DOHH2 (cell line): Measurements from ENCODE around the gene SCNN1A.

Experiments
- H3F3A ChIP-seq: fragments of 200-600 bp; sonication (generic), shearing (Covaris generic); 2 replicates; pipeline ENCODE4 v1.6.0; 2016; ENCODE audit warnings: antibody characterized with exemption, mild to moderate bottlenecking; ENCODE audit not compliant: control insufficient read depth, insufficient read depth
- H3K27ac ChIP-seq: fragments of 200-600 bp; sonication (generic); 2 replicates; pipeline ENCODE4 v1.5.1; 2014; ENCODE audit warnings: low read depth, mild to moderate bottlenecking, low read length, moderate library complexity
- H3K27me3 ChIP-seq: fragments of 200-600 bp; sonication (generic); 2 replicates; pipeline ENCODE4 v1.6.1; 2014; ENCODE audit warnings: mild to moderate bottlenecking, low read length, mixed read lengths; ENCODE audit not compliant: control insufficient read depth
- H3K36me3 ChIP-seq: fragments of 200-600 bp; sonication (generic); 2 replicates; pipeline ENCODE4 v1.6.1; 2014; ENCODE audit warnings: mild to moderate bottlenecking, low read length, moderate library complexity, mixed read lengths; ENCODE audit not compliant: control insufficient read depth
- H3K4me1 ChIP-seq: fragments of 200-600 bp; sonication (generic); 2 replicates; pipeline ENCODE4 v1.6.1; 2014; ENCODE audit warnings: mild to moderate bottlenecking, low read length, mixed read lengths; ENCODE audit not compliant: control insufficient read depth
- H3K4me2 ChIP-seq: fragments of 200-600 bp; sonication (generic); 2 replicates; pipeline ENCODE4 v1.6.0; 2014; ENCODE audit warnings: mild to moderate bottlenecking, low read length, moderate library complexity
- H3K4me3 ChIP-seq: fragments of 200-600 bp; sonication (generic); 2 replicates; pipeline ENCODE4 v1.5.1; 2014; ENCODE audit warnings: mild to moderate bottlenecking, low read length, mixed read lengths
- H3K79me2 ChIP-seq: fragments of 200-600 bp; sonication (generic); 2 replicates; pipeline ENCODE4 v1.6.1; 2014; ENCODE audit warnings: mild to moderate bottlenecking, low read length, mixed read lengths; ENCODE audit not compliant: control insufficient read depth
- H3K9me2 ChIP-seq: fragments of 200-600 bp; sonication (generic); replicated peaks from 2 replicates; pipeline ENCODE4 v1.6.1; 2014; ENCODE audit warnings: mild to moderate bottlenecking, low read length, mixed read lengths; ENCODE audit not compliant: control insufficient read depth
- H3K9me3 ChIP-seq: fragments of 200-600 bp; sonication (generic); 2 replicates; pipeline ENCODE4 v1.6.1; 2014; ENCODE audit warnings: antibody characterized with exemption, low read length, mixed read lengths; ENCODE audit not compliant: control insufficient read depth, insufficient read depth
- H4K20me1 ChIP-seq: fragments of 200-600 bp; sonication (generic); 2 replicates; pipeline ENCODE4 v1.6.0; 2014; ENCODE audit warnings: low read depth, mild to moderate bottlenecking, antibody characterized with exemption, low read length, moderate library complexity; ENCODE audit not compliant: control insufficient read depth, insufficient read depth
- EZH2phosphoT487 ChIP-seq: fragments of 200-600 bp; sonication (generic); IDR thresholded peaks from 2 replicates; pipeline ENCODE4 v1.6.1; 2017; ENCODE audit warnings: borderline replicate concordance, mild to moderate bottlenecking, antibody characterized with exemption, low read length, moderate library complexity, mixed read lengths
- TF ChIP-seq, protein P1 (sequence below): fragments of 200-600 bp; sonication (generic); IDR thresholded peaks from one replicate; pipeline ENCODE4 v1.5.1; 2014; ENCODE audit warnings: antibody characterized with exemption, mild to moderate bottlenecking, low read depth, low read length; ENCODE audit not compliant: poor library complexity, severe bottlenecking

The SCNN1A gene

DNA sequence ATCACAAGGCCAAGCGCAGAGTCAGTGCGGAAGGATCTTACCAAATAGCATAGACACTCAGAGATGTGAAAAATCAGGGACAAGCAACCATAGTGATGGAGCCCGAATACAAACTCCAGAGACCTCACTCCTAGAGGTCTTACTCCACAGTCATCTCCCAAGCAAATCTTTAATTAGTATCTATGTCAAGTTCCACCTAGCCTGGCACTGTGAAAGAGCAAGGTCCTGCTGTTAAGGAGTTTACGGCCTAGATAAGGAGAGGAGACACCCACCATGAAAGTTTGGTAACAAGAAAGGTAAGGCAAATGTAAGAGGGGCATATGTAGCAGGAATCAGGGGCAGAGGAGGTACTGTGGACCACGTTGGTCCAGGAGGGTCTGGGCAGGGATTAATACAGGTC lies 72.3 kb downstream of the SCNN1A start:
- Histone ChIP-seq H3K27ac (no peak overlapping the region), H3K9me3 (no peaks in the 10 kb centered on the region), H3K36me3 (no peaks in the 10 kb centered on the region), H3K79me2 (no peaks in the 10 kb centered on the region), H3K4me2 (no peak overlapping the region), H3K9me2 (no peaks in the 10 kb centered on the region), H3K4me1 (peaks cover 17% of the 10 kb centered on the region), H3K27me3 (0 out of 2 replicates have a peak, but pooled peaks cover 3% of the 10 kb centered on the region), H3K4me3 (no peak overlapping the region), H4K20me1 (no peaks in the 10 kb centered on the region), H3F3A (peaks cover 2% of the 10 kb centered on the region; the same call in 1 of the 2 replicates)
- TF ChIP-seq, protein P1, sequence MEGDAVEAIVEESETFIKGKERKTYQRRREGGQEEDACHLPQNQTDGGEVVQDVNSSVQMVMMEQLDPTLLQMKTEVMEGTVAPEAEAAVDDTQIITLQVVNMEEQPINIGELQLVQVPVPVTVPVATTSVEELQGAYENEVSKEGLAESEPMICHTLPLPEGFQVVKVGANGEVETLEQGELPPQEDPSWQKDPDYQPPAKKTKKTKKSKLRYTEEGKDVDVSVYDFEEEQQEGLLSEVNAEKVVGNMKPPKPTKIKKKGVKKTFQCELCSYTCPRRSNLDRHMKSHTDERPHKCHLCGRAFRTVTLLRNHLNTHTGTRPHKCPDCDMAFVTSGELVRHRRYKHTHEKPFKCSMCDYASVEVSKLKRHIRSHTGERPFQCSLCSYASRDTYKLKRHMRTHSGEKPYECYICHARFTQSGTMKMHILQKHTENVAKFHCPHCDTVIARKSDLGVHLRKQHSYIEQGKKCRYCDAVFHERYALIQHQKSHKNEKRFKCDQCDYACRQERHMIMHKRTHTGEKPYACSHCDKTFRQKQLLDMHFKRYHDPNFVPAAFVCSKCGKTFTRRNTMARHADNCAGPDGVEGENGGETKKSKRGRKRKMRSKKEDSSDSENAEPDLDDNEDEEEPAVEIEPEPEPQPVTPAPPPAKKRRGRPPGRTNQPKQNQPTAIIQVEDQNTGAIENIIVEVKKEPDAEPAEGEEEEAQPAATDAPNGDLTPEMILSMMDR: no peak

DNA sequence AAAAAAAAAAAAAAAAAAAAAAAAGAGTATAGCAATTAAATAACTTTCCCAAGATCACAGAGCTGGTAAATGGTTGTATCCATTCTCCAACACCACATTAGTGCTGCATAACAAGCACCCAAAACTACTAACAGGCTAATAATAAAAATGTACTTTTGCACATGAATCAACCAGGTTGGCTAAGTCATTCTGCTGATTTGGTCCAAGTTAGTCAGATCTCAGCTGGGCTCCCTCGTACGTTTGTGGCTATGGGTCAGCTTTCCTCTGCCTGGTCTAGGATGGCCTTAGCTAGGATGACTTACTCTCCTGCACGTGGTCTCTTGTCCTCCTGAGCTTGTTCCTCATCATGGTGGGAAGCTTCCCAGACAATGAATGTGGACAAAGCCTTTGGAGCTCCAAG lies 72.7 kb downstream of the SCNN1A start:
- Histone ChIP-seq H3K27ac (no peak overlapping the region), H3K4me3 (no peak overlapping the region), H3K9me3 (no peaks in the 10 kb centered on the region), H4K20me1 (no peaks in the 10 kb centered on the region), H3K79me2 (no peaks in the 10 kb centered on the region), H3F3A (peaks cover 2% of the 10 kb centered on the region; the same call in 1 of the 2 replicates), H3K4me1 (peaks cover 17% of the 10 kb centered on the region), H3K9me2 (no peaks in the 10 kb centered on the region), H3K4me2 (no peak overlapping the region), H3K36me3 (no peaks in the 10 kb centered on the region), H3K27me3 (0 out of 2 replicates have a peak, but pooled peaks cover 3% of the 10 kb centered on the region)
- TF ChIP-seq EZH2phosphoT487: no peak
- TF ChIP-seq, protein P1: no peak

DNA sequence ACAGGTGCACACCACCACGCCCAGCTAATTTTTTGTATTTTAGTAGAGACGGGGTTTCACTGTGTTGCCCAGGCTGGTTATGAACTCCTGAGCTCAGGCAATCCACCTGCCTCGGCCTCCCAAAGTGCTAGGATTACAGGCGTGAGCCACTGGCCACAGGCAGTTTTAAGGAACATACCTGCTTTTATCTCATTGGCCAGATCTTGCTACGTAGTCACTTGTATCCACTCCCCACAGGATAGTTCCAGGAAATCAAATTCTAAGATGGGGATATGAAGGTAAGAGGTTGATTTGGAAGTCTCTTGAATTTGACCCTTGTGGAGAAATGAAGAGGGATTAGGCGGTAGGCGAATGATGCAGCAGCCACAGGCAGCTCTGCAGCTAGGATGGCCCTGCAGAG lies 73.6 kb downstream of the SCNN1A start:
- Histone ChIP-seq H3K79me2 (no peaks in the 10 kb centered on the region), H3K9me2 (no peaks in the 10 kb centered on the region), H3F3A (peaks cover 2% of the 10 kb centered on the region; the same call in 1 of the 2 replicates), H3K36me3 (no peaks in the 10 kb centered on the region), H3K9me3 (no peaks in the 10 kb centered on the region), H4K20me1 (no peaks in the 10 kb centered on the region), H3K4me1 (peaks cover 17% of the 10 kb centered on the region), H3K27ac (no peak overlapping the region), H3K4me2 (no peak overlapping the region), H3K27me3 (0 out of 2 replicates have a peak, but pooled peaks cover 3% of the 10 kb centered on the region), H3K4me3 (no peak overlapping the region)
- TF ChIP-seq, protein P1: no peak
- no peak for TF ChIP-seq EZH2phosphoT487
